GM12878 (cell line): ENCODE measurements around the gene CLECL1. TPM values are rescaled to one million over a fixed set of nuclear protein-coding genes. Genes with fewer than 3 reads are reported as not detected.

Experiments used
- ATAC-seq: fragments of 200-7000 bp; cut with Tn5 transposase; 3 replicates; pipeline ENCODE4 v1.9.1; 2020; ENCODE audit warnings: mild to moderate bottlenecking, moderate library complexity
- BruUV-seq: library from RNA; stranded (reverse); fragments of 400-500 nt; replicated peaks from 2 replicates; lab custom pipeline; 2021; lab: Mats Ljungman, UMichigan
- CTCF ChIA-PET: fragments of 300-600 bp; sonication (Branson Sonifier 250); formaldehyde crosslinking; extraction: SDS; loops from one replicate; lab custom pipeline; 2021; ENCODE audit warnings: inconsistent platforms; lab: Yijun Ruan, JAX
- POLR2A ChIA-PET: fragments of 350-600 bp; formaldehyde crosslinking; extraction: SDS; loops from one replicate; lab custom pipeline; 2021; ENCODE audit warnings: inconsistent platforms; lab: Charles Lee
- RAD21 ChIA-PET: fragments of 300-600 bp; sonication (Branson Sonifier 250); formaldehyde crosslinking; loops from one replicate; lab custom pipeline; 2023; ENCODE audit warnings: antibody characterized with exemption; ENCODE audit not compliant: unreplicated experiment; lab: Charles Lee
- SMC1A ChIA-PET: fragments of 300-600 bp; sonication (Branson Sonifier 250); formaldehyde crosslinking; loops from one replicate; lab custom pipeline; 2023; ENCODE audit not compliant: unreplicated experiment, uncharacterized antibody; lab: Charles Lee
- DNase-seq: peaks from one replicate; pipeline ENCODE4 v3.0.0-alpha.2; 2011; ENCODE audit warnings: low read depth, low spot score
- FAIRE-seq: peaks from 3 replicates; lab custom pipeline; 2011; peaks lifted over from hg19 to GRCh38; lab: Jason Lieb, UNC
- H2AFZ ChIP-seq: 2 replicates; pipeline ENCODE4 v1.6.0; 2011; ENCODE audit warnings: low read depth, low read length, control low read depth; ENCODE audit not compliant: control insufficient read depth
- H3K27ac ChIP-seq: 2 replicates; pipeline ENCODE4 v1.5.1; 2011; ENCODE audit warnings: control low read depth; ENCODE audit not compliant: control insufficient read depth, insufficient read depth
- H3K27me3 ChIP-seq, 2 experiments: replicated peaks in 1 of 2; 2 replicates each; pipeline versions ENCODE4 v1.6.0 to v1.6.1; 2011; ENCODE audit warnings: low read length in 1 of 2; ENCODE audit not compliant: control insufficient read depth in 2 of 2, insufficient read depth in 2 of 2
- H3K36me3 ChIP-seq, 2 experiments: 2 replicates each; pipeline ENCODE4 v1.5.1; 2011; ENCODE audit warnings: low read length in 1 of 2; ENCODE audit not compliant: control insufficient read depth in 2 of 2, insufficient read depth in 2 of 2
- H3K4me1 ChIP-seq: 2 replicates; pipeline ENCODE4 v1.6.1; 2011; ENCODE audit warnings: mild to moderate bottlenecking, low read length, moderate library complexity, mixed read lengths; ENCODE audit not compliant: control insufficient read depth, insufficient read depth
- H3K4me2 ChIP-seq: 2 replicates; pipeline ENCODE4 v1.6.0; 2011; ENCODE audit warnings: control low read depth; ENCODE audit not compliant: control insufficient read depth, insufficient read depth
- H3K4me3 ChIP-seq: fragments of 200-600 bp; sonication (generic); 2 replicates; pipeline ENCODE4 v1.5.1; 2016
- H3K79me2 ChIP-seq: 2 replicates; pipeline ENCODE4 v1.6.0; 2011; ENCODE audit warnings: low read length; ENCODE audit not compliant: control insufficient read depth, insufficient read depth
- H3K9ac ChIP-seq: 2 replicates; pipeline ENCODE4 v1.8.0; 2011; ENCODE audit warnings: low read length, control low read depth, mixed read lengths; ENCODE audit not compliant: control insufficient read depth, insufficient read depth
- H3K9me3 ChIP-seq: replicated peaks from 3 replicates; pipeline ENCODE4 v1.5.1; 2011; ENCODE audit warnings: mild to moderate bottlenecking, low read length; ENCODE audit not compliant: control insufficient read depth, insufficient read depth
- H4K20me1 ChIP-seq: 2 replicates; pipeline ENCODE4 v1.6.0; 2011; ENCODE audit not compliant: control insufficient read depth, insufficient read depth
- HSF1 ChIP-seq: fragments of 150-350 bp; IDR thresholded peaks from 2 replicates; pipeline ENCODE4 v1.6.1; 2014; ENCODE audit warnings: mild to moderate bottlenecking, low read depth, low read length
- JUNB ChIP-seq: IDR thresholded peaks from 2 replicates; pipeline ENCODE4 v1.6.1; 2016; ENCODE audit warnings: antibody characterized with exemption, mild to moderate bottlenecking
- KAT2A ChIP-seq: conservative IDR thresholded peaks from 2 replicates; pipeline ENCODE4 v1.6.1; 2011; ENCODE audit warnings: low read depth, low read length; ENCODE audit not compliant: control insufficient read depth
- KLF5 ChIP-seq: fragments of 450-650 bp; IDR thresholded peaks from 2 replicates; pipeline ENCODE4 v1.6.1; 2014; ENCODE audit warnings: mild to moderate bottlenecking; ENCODE audit not compliant: partially characterized antibody
- MYB ChIP-seq: fragments of 150-350 bp; IDR thresholded peaks from 2 replicates; pipeline ENCODE4 v1.6.1; 2014; ENCODE audit warnings: mild to moderate bottlenecking, low read depth, low read length, borderline replicate concordance
- NFIC ChIP-seq: IDR thresholded peaks from 2 replicates; pipeline ENCODE4 v1.6.1; 2012; ENCODE audit warnings: low read depth, mild to moderate bottlenecking, inconsistent platforms, low read length, moderate library complexity
- NRF1 ChIP-seq: conservative IDR thresholded peaks from 2 replicates; pipeline ENCODE4 v1.6.1; 2011; ENCODE audit warnings: mild to moderate bottlenecking, low read depth, low read length, improper control_type of control experiment
- PAX8 ChIP-seq: fragments of 450-650 bp; IDR thresholded peaks from 2 replicates; pipeline ENCODE4 v1.6.1; 2017; ENCODE audit warnings: mild to moderate bottlenecking, moderate library complexity
- POLR2AphosphoS2 ChIP-seq: IDR thresholded peaks from 2 replicates; pipeline ENCODE4 v1.6.1; 2011; ENCODE audit warnings: low read depth, mild to moderate bottlenecking, low read length, improper control_type of control experiment, moderate library complexity
- SMAD1 ChIP-seq: fragments of 450-650 bp; IDR thresholded peaks from 2 replicates; pipeline ENCODE4 v1.6.1; 2018; ENCODE audit warnings: mild to moderate bottlenecking, low read depth; ENCODE audit not compliant: partially characterized antibody
- TAF1 ChIP-seq: IDR thresholded peaks from 2 replicates; pipeline ENCODE4 v1.6.1; 2011; ENCODE audit warnings: mild to moderate bottlenecking, low read depth, low read length, borderline replicate concordance
- ZNF274 ChIP-seq: IDR thresholded peaks from one replicate; pipeline ENCODE4 v1.8.0; 2011; ENCODE audit not compliant: insufficient read length, insufficient read depth
- WGBS: methylation state at CpG from one replicate; pipeline ENCODE4 v1.1.6; 2016; ENCODE audit warnings: low lambda C conversion rate; ENCODE audit not compliant: insufficient replicate concordance, insufficient coverage; ENCODE audit errors: missing lambda C conversion rate; 5-methylcytosine and 5-hydroxymethylcytosine counted together
- in situ Hi-C: fragments of 300-500 bp; cut with MboI; formaldehyde crosslinking; loops from 9 replicates; pipeline ENCODE4 v1.14.3; 2018; ENCODE audit warnings: mixed read lengths
- intact Hi-C: fragments of 100-400 bp; cut with micrococcal nuclease; formaldehyde crosslinking; loops from one replicate; pipeline ENCODE4 v1.14.2; 2022; ENCODE audit not compliant: unreplicated experiment
- polyA plus RNA-seq, 11 experiments: library from polyadenylated mRNA; depleted of rRNA in 4 of 11; unstranded in 6 of 11; stranded (reverse) in 5 of 11; fragments of >200 nt; fragmentation: Nextera tagmentation in 4 of 11; fragmentation: Illumina TruSeq in 1 of 11; extraction: Ambion mirVana in 4 of 11; extraction: Trizol in 1 of 11; gene quantifications; 1 replicate in 1 of 11; 2 replicates in 10 of 11; pipeline versions ENCODE4 v1.2.1 to v1.2.3, GENCODE V29; 2011 to 2016; ENCODE audit warnings: inconsistent platforms in 2 of 11, missing spikeins in 2 of 11, low read depth in 1 of 11
- total RNA-seq, 4 experiments: library from RNA; depleted of rRNA in 3 of 4; stranded (reverse); fragments of >200 nt in 3 of 4; fragmentation: Illumina TruSeq in 1 of 4; extraction: Trizol in 1 of 4; gene quantifications; 2 replicates each; pipeline versions ENCODE4 v1.2.1 to v1.2.3, GENCODE V29; 2013 to 2021

Gene CLECL1
- total and polyA plus RNA-seq, 10 of the 15 experiments (the other 5 are each of a cell fraction or from before 2014, with no cell fraction given), result 4.6 to 56.5 (median 46.4) TPM

GRCh38 chr12:9699898-9700605 is 32.8 kb downstream of the CLECL1 start:
- no peak overlapping the region for H3K9ac ChIP-seq
- in situ Hi-C loops, result no loop called here
- no peak for FAIRE-seq
- no peaks in the 10 kb centered on the region for H3K79me2 ChIP-seq
- ATAC-seq, result no peak
- H3K36me3 ChIP-seq, result peaks cover 0 to 2% of the 10 kb centered on the region in 2 experiments; a peak in 2 of 4 replicates
- H3K9me3 ChIP-seq, result peaks cover under 1% of the 10 kb centered on the region
- TF ChIP-seq JUNB, result no peak
- peak; percentile 9; the same call in 1 of the 2 replicates for TF ChIP-seq POLR2AphosphoS2
- TF ChIP-seq NFIC, result peak; percentile 22; the same call in 1 of the 2 replicates
- SMC1A ChIA-PET, result interaction anchor here (0.7 to 1.9 kb wide), 3 partner anchors 8 to 19 kb away, joined by 3 to 6 read pairs (median 6); no protein-coding TSS in a partner anchor
- CTCF ChIA-PET, result interaction anchor here (1.1 to 1.8 kb wide), 4 partner anchors 9 to 369 kb away, joined by 3 to 12 read pairs (median 3); no protein-coding TSS in a partner anchor
- RAD21 ChIA-PET, result interaction anchor here (0.7 to 1.5 kb wide), 2 partner anchors 11 to 31 kb away, joined by 4 read pairs; partner anchors contain the start of gene CLEC2D
- POLR2A ChIA-PET, result interaction anchor here (0.6 to 0.9 kb wide), 2 partner anchors 17 to 24 kb away, joined by 3 read pairs; no protein-coding TSS in a partner anchor
- H2AFZ ChIP-seq, result no peak overlapping the region
- H3K27ac ChIP-seq, result no peak overlapping the region; the same call in 1 of the 2 replicates
- intact Hi-C loops, result no loop called here
- BruUV-seq, result no TSS peak
- peaks cover 0 to 2% of the 10 kb centered on the region in 2 experiments; a peak in 1 of 4 replicates for H3K27me3 ChIP-seq
- H3K4me2 ChIP-seq, result no peak overlapping the region
- no peak for DNase-seq
- no peaks in the 10 kb centered on the region for H4K20me1 ChIP-seq
- H3K4me3 ChIP-seq, result no peak overlapping the region
- H3K4me1 ChIP-seq, result peaks cover 16% of the 10 kb centered on the region
- 94% methylated on average over 2 of the region's 2 CpGs for WGBS

- Histone ChIP-seq H3K4me3 (no peak overlapping the region), H2AFZ (no peak overlapping the region), H3K27me3 (peaks cover 0 to 2% of the 10 kb centered on the region in 2 experiments; a peak in 1 of 4 replicates), H3K79me2 (no peaks in the 10 kb centered on the region), H3K36me3 (peaks cover 0 to 6% of the 10 kb centered on the region in 2 experiments; a peak in 2 of 4 replicates), H3K27ac (no peak overlapping the region), H4K20me1 (no peaks in the 10 kb centered on the region), H3K4me1 (peaks cover 16% of the 10 kb centered on the region), H3K9me3 (peaks cover 2% of the 10 kb centered on the region), H3K4me2 (no peak overlapping the region), H3K9ac (no peak overlapping the region)
- in situ Hi-C loops (no loop called here), intact Hi-C loops (no loop called here)
- no peak for ATAC-seq
- no TSS peak for BruUV-seq
- ChIA-PET SMC1A (interaction anchor here (1.4 to 1.9 kb wide), 2 partner anchors 8 to 19 kb away, joined by 6 read pairs; no protein-coding TSS in a partner anchor), CTCF (interaction anchor here (1.1 to 1.8 kb wide), 5 partner anchors 9 to 368 kb away, joined by 3 to 12 read pairs (median 3); no protein-coding TSS in a partner anchor), RAD21 (interaction anchor here (0.7 to 1.5 kb wide), 2 partner anchors 12 to 30 kb away, joined by 4 read pairs; partner anchors contain the start of gene CLEC2D), POLR2A (interaction anchor here (0.6 to 0.9 kb wide), 2 partner anchors 16 to 23 kb away, joined by 3 read pairs; no protein-coding TSS in a partner anchor)
- no peak for DNase-seq
- no peak for FAIRE-seq
- WGBS, result 57% methylated on average over 1 of the region's 1 CpG
- TF ChIP-seq HSF1 (no peak), MYB (no peak), ZNF274 (no peak), KAT2A (no peak), TAF1 (no peak), NRF1 (no peak), KLF5 (no peak), PAX8 (no peak), SMAD1 (no peak)
Observed at GRCh38 chr12:9699269-9699897, 33.5 kb downstream of the CLECL1 start.
